Activated CD4-positive, alpha-beta T cell treated with anti-CD3 and anti-CD28 coated beads, Interleukin-2, amount 50 U/mL, for 1 hour (primary cell): ENCODE measurements around the gene SERP2.

ENCODE experiments used
- DNase-seq: peaks from one replicate; pipeline ENCODE4 v3.0.0-alpha.2; 2020

The SERP2 gene

GRCh38 chr13:44436589-44437337 is 63.1 kb downstream of the SERP2 start:
- peak; percentile 23 for DNase-seq

- DNase-seq: no peak
Observed at GRCh38 chr13:44437356-44438233, 64.0 kb downstream of the SERP2 start.

- DNase-seq: no peak
Observed at GRCh38 chr13:44438234-44438579, 64.6 kb downstream of the SERP2 start.

- no peak for DNase-seq
Observed at GRCh38 chr13:44439452-44440024, 65.9 kb downstream of the SERP2 start.

- DNase-seq: no peak
Observed at GRCh38 chr13:44440046-44440608, 66.5 kb downstream of the SERP2 start.
